Measurements from ENCODE around the gene C17orf114.

Gene C17orf114

GRCh38 chr17:4823373-4824089, 21.4 kb upstream of the C17orf114 start:
- DNase-seq (ENCODE audit: low read depth) = no peak

DNA sequence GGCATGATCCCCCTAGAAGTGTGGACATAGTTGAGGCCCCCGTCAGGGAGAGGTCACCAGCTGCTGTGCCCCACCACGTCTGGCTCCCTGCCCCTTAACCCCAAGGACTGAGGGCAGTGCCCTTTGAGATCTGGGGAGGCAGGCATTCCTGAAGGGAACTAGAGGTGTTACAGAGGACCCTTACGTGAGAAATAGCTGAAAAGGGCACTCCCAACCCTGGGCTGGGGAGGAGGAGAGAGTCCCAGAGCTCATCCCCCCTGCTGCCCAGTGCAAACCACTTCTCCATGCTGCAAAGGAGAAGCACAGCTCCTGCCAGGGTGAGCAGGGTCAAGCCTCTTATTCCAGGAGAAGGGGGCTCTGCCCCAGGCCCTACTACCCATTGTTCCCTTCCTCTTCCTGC, 20.7 kb upstream of the C17orf114 start:
- DNase-seq (ENCODE audit: low read depth) = no peak

GRCh38 chr17:4818276-4818675, 16.1 kb upstream of the C17orf114 start:
- no peak for DNase-seq (ENCODE audit: low read depth)

GRCh38 chr17:4816826-4817225, 14.7 kb upstream of the C17orf114 start:
- DNase-seq (ENCODE audit: low read depth) = no peak

DNA sequence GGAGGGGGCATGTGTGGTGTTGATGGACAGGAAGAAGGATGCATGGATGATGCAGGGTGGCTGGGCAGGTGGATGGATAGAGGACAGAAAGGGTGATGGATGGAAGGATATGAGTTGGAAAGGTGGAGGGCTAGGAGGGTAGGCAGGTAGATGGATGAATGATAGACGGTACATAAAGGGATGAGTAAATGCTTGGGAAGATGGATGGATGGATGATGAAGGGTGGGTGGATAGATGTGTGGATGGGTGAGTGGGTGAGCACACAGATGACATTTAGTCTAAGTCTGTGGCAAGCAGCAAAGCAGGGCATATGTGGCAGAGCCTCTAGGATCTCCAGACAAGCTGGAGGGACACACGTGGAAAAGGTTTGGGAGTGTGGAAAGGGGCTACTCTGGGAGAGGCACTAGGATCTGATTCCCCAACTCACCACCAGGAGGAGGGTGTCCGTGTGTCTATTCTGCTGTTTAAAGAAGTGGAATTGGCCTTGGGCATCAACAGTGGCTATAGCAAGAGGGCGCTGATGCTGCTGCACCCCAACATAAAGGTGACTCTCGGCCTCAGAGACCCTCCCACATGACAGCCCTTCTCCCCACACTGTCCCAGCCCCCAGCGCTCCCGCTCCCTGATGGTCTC, 13.0 kb upstream of the C17orf114 start:
- no peak for DNase-seq (ENCODE audit: low read depth)

GRCh38 chr17:4812690-4813089, 10.6 kb upstream of the C17orf114 start:
- DNase-seq (ENCODE audit: low read depth) = no peak

GRCh38 chr17:4811471-4811870, 9.3 kb upstream of the C17orf114 start:
- DNase-seq (ENCODE audit: low read depth) = no peak

DNA sequence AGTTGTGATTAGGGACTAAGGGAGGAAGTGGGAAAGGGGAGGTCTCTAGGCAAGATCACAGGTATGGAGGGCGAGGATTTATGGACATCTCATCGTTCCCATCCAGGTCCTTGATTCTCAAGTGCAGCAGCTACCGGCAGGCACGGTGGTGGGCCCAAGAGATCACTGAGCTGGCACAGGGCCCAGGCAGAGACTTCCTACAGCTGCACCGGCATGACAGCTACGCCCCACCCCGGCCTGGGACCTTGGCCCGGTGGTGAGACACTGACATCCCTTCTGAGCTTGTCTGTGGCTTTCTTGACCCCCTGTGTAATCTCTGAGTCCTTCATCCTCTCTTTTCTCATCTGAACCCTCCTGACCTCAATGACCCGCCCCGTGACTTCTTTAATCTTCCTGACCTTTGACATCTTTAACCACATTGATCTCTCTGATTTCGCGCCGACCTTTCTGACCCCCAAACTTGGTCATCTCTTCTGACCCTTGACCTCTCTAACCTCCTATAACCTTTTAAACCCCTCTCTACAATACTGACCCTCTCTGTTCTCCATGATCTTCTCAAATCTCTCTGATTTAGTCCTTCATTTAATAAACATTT, 8.7 kb upstream of the C17orf114 start:
- DNase-seq (ENCODE audit: low read depth) = no peak

- DNase-seq (ENCODE audit: low read depth) = no peak
Observed at GRCh38 chr17:4808378-4808767, 6.2 kb upstream of the C17orf114 start.

GRCh38 chr17:4807605-4808377, 5.7 kb upstream of the C17orf114 start:
- no peak for DNase-seq (ENCODE audit: low read depth)

- DNase-seq (ENCODE audit: low read depth) = peak; percentile 67
Observed at GRCh38 chr17:4806777-4807604, 4.9 kb upstream of the C17orf114 start, which contains the start of gene PLD2. Gene PLD2 (plus strand): TSS chr17:4807152. CDS start chr17:4807773, 621 bp downstream.

DNA sequence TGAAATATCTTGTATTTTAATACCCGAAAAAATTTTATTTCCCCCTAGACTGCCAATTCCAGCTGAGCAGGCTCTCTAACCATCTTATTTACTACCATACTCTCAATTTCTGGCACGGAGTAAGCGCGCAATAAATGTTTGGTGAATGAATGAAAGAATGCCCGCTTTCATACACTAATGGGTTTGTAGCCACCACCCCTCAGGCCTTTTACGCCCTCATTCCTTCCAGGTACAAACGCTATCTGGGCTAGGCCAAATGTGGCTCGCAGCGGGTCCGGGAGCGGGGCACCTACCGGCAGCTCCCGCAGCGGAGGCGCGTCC, 4.3 kb upstream of the C17orf114 start:
- no peak for DNase-seq (ENCODE audit: low read depth)

DNA sequence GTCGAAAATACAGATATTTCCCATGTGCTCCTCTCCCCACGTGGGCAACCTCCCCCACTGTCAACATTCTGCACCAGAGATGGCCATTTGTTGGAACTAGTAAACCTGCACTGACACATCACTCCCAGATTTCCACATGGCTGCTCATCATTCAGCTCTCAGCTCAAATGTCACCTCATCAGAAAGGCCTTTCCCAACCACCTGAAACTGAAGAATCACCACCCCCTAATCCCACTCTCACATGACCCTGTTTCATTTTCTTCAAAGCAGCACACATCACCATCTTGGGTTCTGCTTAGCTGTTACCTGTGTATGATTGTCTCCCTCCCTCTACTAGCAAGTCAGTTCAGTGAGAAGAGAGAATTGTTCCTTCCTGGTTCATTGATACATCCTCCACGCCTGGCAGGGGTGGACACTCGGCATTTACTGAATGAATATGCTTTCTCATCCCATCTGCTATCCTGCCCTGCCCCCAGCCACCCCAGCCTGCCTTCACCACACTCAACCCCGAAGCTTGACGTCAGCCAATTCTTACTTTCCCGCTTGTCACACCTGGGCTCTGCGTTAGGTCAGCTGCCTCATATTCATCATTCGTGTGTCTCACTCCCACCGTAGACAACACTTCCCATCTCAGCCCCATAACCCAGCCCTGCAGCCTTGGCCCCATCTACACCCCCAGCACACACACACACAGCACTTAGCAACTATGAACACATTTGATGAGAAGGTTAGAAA, 1.5 kb downstream of the C17orf114 start:
- no peak for DNase-seq (ENCODE audit: low read depth)

GRCh38 chr17:4796552-4796920, 5.6 kb downstream of the C17orf114 start:
- no peak for DNase-seq (ENCODE audit: low read depth)

DNA sequence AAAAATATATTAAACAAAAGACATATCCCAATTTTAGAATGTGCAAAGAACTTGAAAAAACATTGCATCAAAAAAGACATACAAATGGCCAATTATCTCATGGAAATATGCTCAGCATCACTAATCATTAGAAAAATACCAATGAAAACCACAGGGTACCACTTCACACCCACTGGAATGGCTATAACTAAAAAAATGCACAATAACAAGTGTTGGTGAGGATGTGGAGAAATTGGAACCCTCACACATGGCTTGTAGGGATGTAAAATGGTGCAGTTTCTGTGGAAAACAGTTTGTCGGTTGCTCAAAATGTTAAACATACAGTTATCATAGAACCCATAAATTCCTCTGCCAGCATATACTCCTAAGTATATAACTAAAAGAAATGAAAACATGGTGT, 7.0 kb downstream of the C17orf114 start:
- DNase-seq (ENCODE audit: low read depth) = no peak

DNA sequence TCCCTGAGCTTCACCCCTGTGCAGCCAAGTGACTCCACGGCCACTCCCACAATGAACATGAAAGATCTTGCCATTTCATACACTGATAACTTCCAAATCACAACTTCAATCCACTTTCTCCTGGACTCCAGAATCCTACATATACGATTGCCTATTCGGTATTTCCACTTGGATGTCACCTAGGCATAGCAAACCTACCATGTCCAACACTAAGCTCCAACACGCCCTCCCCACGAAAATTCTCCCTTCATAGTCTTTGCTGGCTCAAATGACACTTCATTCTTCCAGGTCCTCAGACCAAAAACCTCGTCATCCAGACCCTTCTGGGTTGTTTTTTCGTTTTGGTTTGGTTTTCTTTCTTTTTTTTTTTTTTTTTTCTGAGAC, 11.4 kb downstream of the C17orf114 start:
- no peak for DNase-seq (ENCODE audit: low read depth)

GRCh38 chr17:4789951-4790704, 12.0 kb downstream of the C17orf114 start:
- DNase-seq (ENCODE audit: low read depth) = peak; percentile 58

GRCh38 chr17:4789701-4789950, 12.5 kb downstream of the C17orf114 start:
- no peak for DNase-seq (ENCODE audit: low read depth)

DNA sequence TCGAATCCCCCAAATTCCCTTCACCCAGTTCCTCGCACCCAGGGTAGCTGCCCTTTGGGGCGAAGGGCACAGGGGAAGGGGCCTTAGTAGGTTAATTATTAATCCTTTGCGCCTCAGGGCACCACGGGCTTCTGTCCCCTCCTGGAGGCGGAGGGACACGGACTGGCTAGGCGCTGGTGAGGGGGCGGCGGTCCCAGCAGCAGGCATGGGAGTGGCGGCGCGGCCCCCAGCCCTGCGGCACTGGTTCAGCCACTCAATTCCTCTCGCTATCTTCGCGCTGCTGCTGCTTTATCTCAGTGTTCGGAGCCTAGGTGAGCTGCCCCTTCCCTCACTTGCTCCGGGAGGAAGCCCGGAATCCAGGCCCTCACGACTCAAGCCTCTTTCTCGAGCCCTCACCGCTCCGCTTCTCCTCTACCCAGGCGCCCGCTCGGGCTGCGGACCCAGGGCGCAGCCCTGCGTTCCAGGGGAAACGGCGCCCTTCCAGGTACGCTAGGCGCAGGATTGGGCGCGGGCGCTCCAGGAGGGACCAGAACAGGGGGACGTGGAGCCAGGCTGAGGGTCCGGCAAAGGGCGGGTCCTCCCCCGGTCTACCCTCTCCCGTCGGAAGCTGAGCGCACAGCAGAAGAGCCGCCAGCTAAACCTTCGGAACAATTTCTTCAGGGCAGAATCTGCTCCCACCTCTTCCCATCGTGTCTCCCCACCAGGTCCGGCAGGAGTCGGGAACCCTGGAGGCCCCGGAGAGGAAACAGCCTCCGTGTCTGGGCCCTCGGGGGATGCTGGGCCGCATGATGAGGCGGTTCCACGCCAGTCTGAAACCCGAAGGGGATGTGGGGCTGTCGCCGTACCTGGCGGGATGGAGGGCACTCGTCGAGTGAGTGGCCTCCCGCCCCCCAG, 13.1 kb downstream of the C17orf114 start, which contains the start of gene GLTPD2:
TSS of gene GLTPD2 (plus strand) at position 158 of the 894 bp plus-strand sequence. CDS start at position 206, 48 bp downstream.
- no peak for DNase-seq (ENCODE audit: low read depth)
